ENCODE data around the gene HNRNPM.

HNRNPM gene

GRCh38 chr19:8498295-8498694 lies 53.5 kb downstream of the HNRNPM start:
- Mint-ChIP-seq H3K4me3 (no peak overlapping the region), H3K27ac (no peak overlapping the region), H3K4me1 (peaks cover 24% of the 10 kb centered on the region), H3K9me3 (no peaks in the 10 kb centered on the region), H3K36me3 (ENCODE audit: low read depth) (no peaks in the 10 kb centered on the region), H3K27me3 (no peaks in the 10 kb centered on the region)
- no peak for DNase-seq
- no peak for ATAC-seq

- H3K4me1 Mint-ChIP-seq: peaks cover 21% of the 10 kb centered on the region
Observed at GRCh38 chr19:8499048-8499833, 54.5 kb downstream of the HNRNPM start.

GRCh38 chr19:8500158-8500557 lies 55.4 kb downstream of the HNRNPM start:
- Mint-ChIP-seq H3K27me3 (no peaks in the 10 kb centered on the region), H3K4me1 (peaks cover 19% of the 10 kb centered on the region), H3K4me3 (no peak overlapping the region), H3K36me3 (ENCODE audit: low read depth) (no peaks in the 10 kb centered on the region), H3K9me3 (no peaks in the 10 kb centered on the region), H3K27ac (no peak overlapping the region)
- no peak for DNase-seq
- no peak for ATAC-seq

More at GRCh38 chr19:8499048-8499833, 54.5 kb downstream of the HNRNPM start:
- DNase-seq (no peak), ATAC-seq (no peak)
- Mint-ChIP-seq H3K4me3 (no peak overlapping the region), H3K27me3 (no peaks in the 10 kb centered on the region), H3K27ac (no peak overlapping the region), H3K36me3 (ENCODE audit: low read depth) (no peaks in the 10 kb centered on the region), H3K9me3 (no peaks in the 10 kb centered on the region)

- H3K4me1 Mint-ChIP-seq: peaks cover 25% of the 10 kb centered on the region
- ATAC-seq (no peak), DNase-seq (no peak)
- no peaks in the 10 kb centered on the region for H3K36me3 Mint-ChIP-seq (ENCODE audit: low read depth)
- no peak overlapping the region for H3K27ac Mint-ChIP-seq
- H3K4me3 Mint-ChIP-seq: no peak overlapping the region
- no peaks in the 10 kb centered on the region for H3K27me3 Mint-ChIP-seq
- H3K9me3 Mint-ChIP-seq: no peaks in the 10 kb centered on the region
Observed at GRCh38 chr19:8501516-8501915, 56.7 kb downstream of the HNRNPM start.

GRCh38 chr19:8501981-8502380 lies 57.2 kb downstream of the HNRNPM start:
- H3K9me3 Mint-ChIP-seq: no peaks in the 10 kb centered on the region
- no peak for DNase-seq
- no peak for ATAC-seq
- peaks cover 25% of the 10 kb centered on the region for H3K4me1 Mint-ChIP-seq
- H3K27ac Mint-ChIP-seq: no peak overlapping the region
- H3K27me3 Mint-ChIP-seq: no peaks in the 10 kb centered on the region
- no peak overlapping the region for H3K4me3 Mint-ChIP-seq
- no peaks in the 10 kb centered on the region for H3K36me3 Mint-ChIP-seq (ENCODE audit: low read depth)

- Mint-ChIP-seq H3K9me3 (no peaks in the 10 kb centered on the region), H3K27ac (no peak overlapping the region), H3K36me3 (ENCODE audit: low read depth) (no peaks in the 10 kb centered on the region), H3K27me3 (no peaks in the 10 kb centered on the region), H3K4me1 (peaks cover 25% of the 10 kb centered on the region), H3K4me3 (no peak overlapping the region)
- no peak for DNase-seq
- no peak for ATAC-seq
Observed at GRCh38 chr19:8503510-8503909, 58.7 kb downstream of the HNRNPM start.

- no peaks in the 10 kb centered on the region for H3K9me3 Mint-ChIP-seq
- no peak overlapping the region for H3K4me3 Mint-ChIP-seq
- no peak for ATAC-seq
- no peaks in the 10 kb centered on the region for H3K36me3 Mint-ChIP-seq (ENCODE audit: low read depth)
- peaks cover 25% of the 10 kb centered on the region for H3K4me1 Mint-ChIP-seq
- DNase-seq: no peak
- H3K27me3 Mint-ChIP-seq: no peaks in the 10 kb centered on the region
- H3K27ac Mint-ChIP-seq: no peak overlapping the region
Observed at GRCh38 chr19:8504171-8504570, 59.4 kb downstream of the HNRNPM start.

- no peak overlapping the region for H3K27ac Mint-ChIP-seq
- peak overlapping the region; percentile 39 for H3K4me3 Mint-ChIP-seq
- H3K9me3 Mint-ChIP-seq: no peaks in the 10 kb centered on the region
- H3K36me3 Mint-ChIP-seq (ENCODE audit: low read depth): no peaks in the 10 kb centered on the region
- ATAC-seq (no peak), DNase-seq (no peak)
- peaks cover 25% of the 10 kb centered on the region for H3K4me1 Mint-ChIP-seq
- H3K27me3 Mint-ChIP-seq: no peaks in the 10 kb centered on the region
Observed at GRCh38 chr19:8504919-8505318, 60.1 kb downstream of the HNRNPM start.

- Mint-ChIP-seq H3K36me3 (ENCODE audit: low read depth) (no peaks in the 10 kb centered on the region), H3K4me1 (peaks cover 19% of the 10 kb centered on the region), H3K9me3 (no peaks in the 10 kb centered on the region), H3K4me3 (peak overlapping the region; percentile 84), H3K27me3 (no peaks in the 10 kb centered on the region), H3K27ac (peak overlapping the region; percentile 54)
- DNase-seq (peak; percentile 83), ATAC-seq (peak; percentile 79)
Observed at GRCh38 chr19:8505680-8506401, 61.1 kb downstream of the HNRNPM start.

GRCh38 chr19:8506402-8506957 lies 61.7 kb downstream of the HNRNPM start:
- Mint-ChIP-seq H3K4me1 (peaks cover 16% of the 10 kb centered on the region), H3K36me3 (ENCODE audit: low read depth) (no peaks in the 10 kb centered on the region), H3K4me3 (peak overlapping the region; percentile 84), H3K27me3 (no peaks in the 10 kb centered on the region), H3K27ac (peak overlapping the region; percentile 35), H3K9me3 (no peaks in the 10 kb centered on the region)
- ATAC-seq (no peak), DNase-seq (no peak)

GRCh38 chr19:8510589-8511115 lies 65.9 kb downstream of the HNRNPM start:
- no peak overlapping the region for H3K4me3 Mint-ChIP-seq
- ATAC-seq (no peak), DNase-seq (no peak)
- H3K27me3 Mint-ChIP-seq: no peaks in the 10 kb centered on the region
- H3K4me1 Mint-ChIP-seq: peaks cover 32% of the 10 kb centered on the region
- H3K36me3 Mint-ChIP-seq (ENCODE audit: low read depth): peaks cover 5% of the 10 kb centered on the region
- H3K9me3 Mint-ChIP-seq: no peaks in the 10 kb centered on the region
- H3K27ac Mint-ChIP-seq: no peak overlapping the region

GRCh38 chr19:8511573-8512101 lies 66.9 kb downstream of the HNRNPM start:
- Mint-ChIP-seq H3K4me3 (no peak overlapping the region), H3K4me1 (peaks cover 34% of the 10 kb centered on the region), H3K27me3 (no peaks in the 10 kb centered on the region), H3K36me3 (ENCODE audit: low read depth) (peaks cover 5% of the 10 kb centered on the region), H3K9me3 (no peaks in the 10 kb centered on the region), H3K27ac (no peak overlapping the region)
- DNase-seq: no peak
- ATAC-seq: no peak

- Mint-ChIP-seq H3K27me3 (no peaks in the 10 kb centered on the region), H3K9me3 (no peaks in the 10 kb centered on the region), H3K4me1 (peaks cover 40% of the 10 kb centered on the region), H3K27ac (peak overlapping the region; percentile 70), H3K4me3 (peak overlapping the region; percentile 59), H3K36me3 (ENCODE audit: low read depth) (peaks cover 5% of the 10 kb centered on the region)
- DNase-seq: peak; percentile 43
- no peak for ATAC-seq
Observed at GRCh38 chr19:8512115-8512967, 67.6 kb downstream of the HNRNPM start.
